Activated CD4-positive, alpha-beta T cell treated with anti-CD3 and anti-CD28 coated beads, Interleukin-2, amount 50 U/mL, for 48 hours (primary cell): ENCODE measurements around the gene GNPDA1.

Experiments
- DNase-seq, 2 experiments: peaks; one replicate each; pipeline ENCODE4 v3.0.0-alpha.2; 2020

GNPDA1 gene

GRCh38 chr5:142020122-142020659 is 7.4 kb upstream of the GNPDA1 start:
- no peak for DNase-seq

GRCh38 chr5:142017832-142018427 is 5.1 kb upstream of the GNPDA1 start:
- DNase-seq: peak in 1 of 2 experiments; percentile 38

- peak in 1 of 2 experiments; percentile 58 for DNase-seq
Measured at GRCh38 chr5:142016556-142016955, 3.7 kb upstream of the GNPDA1 start.

- DNase-seq: peak; percentile 50 to 67
Measured at GRCh38 chr5:142015781-142016533, 3.1 kb upstream of the GNPDA1 start.

- DNase-seq: peak; percentile 60 to 73
Measured at GRCh38 chr5:142014911-142015584, 2.2 kb upstream of the GNPDA1 start.

GRCh38 chr5:142013734-142014521 is 1.1 kb upstream of the GNPDA1 start:
- DNase-seq: peak in 1 of 2 experiments; percentile 27

- peak; percentile 82 to 86 for DNase-seq
Measured at GRCh38 chr5:142012186-142012785, 541 bp downstream of the GNPDA1 start.

- no peak for DNase-seq
Measured at GRCh38 chr5:142011572-142012185, 1.1 kb downstream of the GNPDA1 start.

- DNase-seq: no peak
Measured at GRCh38 chr5:142009886-142010285, 2.9 kb downstream of the GNPDA1 start.

- DNase-seq: no peak
Measured at GRCh38 chr5:142008813-142009212, 4.0 kb downstream of the GNPDA1 start.

GRCh38 chr5:142007237-142007544 is 5.6 kb downstream of the GNPDA1 start:
- DNase-seq: no peak

- DNase-seq: no peak
Measured at GRCh38 chr5:142006363-142007236, 6.2 kb downstream of the GNPDA1 start.

GRCh38 chr5:142003266-142003800 is 9.5 kb downstream of the GNPDA1 start:
- DNase-seq: no peak

GRCh38 chr5:142000704-142001484 is 11.9 kb downstream of the GNPDA1 start:
- DNase-seq: no peak

GRCh38 chr5:142000173-142000572 is 12.7 kb downstream of the GNPDA1 start:
- no peak for DNase-seq

- no peak for DNase-seq
Measured at GRCh38 chr5:141997358-141997960, 15.4 kb downstream of the GNPDA1 start.

GRCh38 chr5:141995656-141996055 is 17.2 kb downstream of the GNPDA1 start:
- DNase-seq: no peak

GRCh38 chr5:141994511-141995136 is 18.2 kb downstream of the GNPDA1 start:
- DNase-seq: no peak
